Measurements from ENCODE around the gene SPNS2. TPM values are rescaled to one million over a fixed set of nuclear protein-coding genes. Genes with fewer than 3 reads are reported as not detected.

The SPNS2 gene
- total and polyA plus RNA-seq, 9 donors: 0.48 to 12.7 (median 4.2) TPM

- TF ChIP-seq CTCF (IDR thresholded peaks at IDR 0.05) (no peak), EP300 (IDR thresholded peaks at IDR 0.05) (no peak), POLR2A (IDR thresholded peaks at IDR 0.05) (no peak)
- intact Hi-C loops (cut with DNase I): no loop called here
- Histone ChIP-seq H3K4me3 (no peak overlapping the region), H3K27me3 (no peaks in the 10 kb centered on the region), H3K36me3 (no peaks in the 10 kb centered on the region), H3K9me3 (no peaks in the 10 kb centered on the region), H3K27ac (no peak overlapping the region), H3K4me1 (ENCODE audit: insufficient read depth) (no peaks in the 10 kb centered on the region)
- no peak for DNase-seq
- 80 to 82% (median 81%) methylated on average over 8 of the region's 8 CpGs for WGBS, 3 donors
These were observed 25.3 kb downstream of the SPNS2 start for GRCh38 chr17:4523946-4524345.

- Histone ChIP-seq H3K27ac (no peak overlapping the region), H3K4me1 (ENCODE audit: insufficient read depth) (no peaks in the 10 kb centered on the region), H3K36me3 (no peaks in the 10 kb centered on the region), H3K4me3 (no peak overlapping the region), H3K9me3 (no peaks in the 10 kb centered on the region), H3K27me3 (no peaks in the 10 kb centered on the region)
- TF ChIP-seq CTCF (IDR thresholded peaks at IDR 0.05) (no peak), POLR2A (IDR thresholded peaks at IDR 0.05) (no peak)
- intact Hi-C loops (cut with DNase I): no loop called here
- DNase-seq: no peak
- WGBS, 3 donors: 83 to 92% (median 88%) methylated on average over 11 of the region's 11 CpGs
These were observed 27.2 kb downstream of the SPNS2 start for GRCh38 chr17:4525691-4526397.

- H3K36me3 ChIP-seq: no peaks in the 10 kb centered on the region
- H3K4me3 ChIP-seq: no peak overlapping the region
- WGBS, 3 donors: 7 to 17% (median 16%) methylated on average over 1 of the region's 1 CpG
- H3K27ac ChIP-seq: no peak overlapping the region
- TF ChIP-seq POLR2A (IDR thresholded peaks at IDR 0.05): no peak
- no peak for TF ChIP-seq CTCF (IDR thresholded peaks at IDR 0.05)
- no peak for TF ChIP-seq EP300 (IDR thresholded peaks at IDR 0.05)
- intact Hi-C loops (cut with DNase I): no loop called here
- no peak for DNase-seq
- H3K9me3 ChIP-seq: no peaks in the 10 kb centered on the region
- H3K4me1 ChIP-seq (ENCODE audit: insufficient read depth): no peaks in the 10 kb centered on the region
- H3K27me3 ChIP-seq: no peaks in the 10 kb centered on the region
These were observed 28.5 kb downstream of the SPNS2 start for GRCh38 chr17:4527134-4527533.

GRCh38 chr17:4527566-4528125, 29.0 kb downstream of the SPNS2 start:
- WGBS, 3 donors: 48 to 53% (median 52%) methylated on average over 12 of the region's 12 CpGs
- TF ChIP-seq EP300 (IDR thresholded peaks at IDR 0.05): no peak
- TF ChIP-seq POLR2A (IDR thresholded peaks at IDR 0.05): no peak
- TF ChIP-seq CTCF (IDR thresholded peaks at IDR 0.05): no peak
- no peak for DNase-seq
- intact Hi-C loops (cut with DNase I): no loop called here
- H3K9me3 ChIP-seq: no peaks in the 10 kb centered on the region
- no peak overlapping the region for H3K27ac ChIP-seq
- H3K4me1 ChIP-seq (ENCODE audit: insufficient read depth): no peaks in the 10 kb centered on the region
- H3K27me3 ChIP-seq: no peaks in the 10 kb centered on the region
- no peaks in the 10 kb centered on the region for H3K36me3 ChIP-seq
- H3K4me3 ChIP-seq: no peak overlapping the region
